T-cell (primary cell): ENCODE measurements around the gene MLST8. TPM values are rescaled to one million over a fixed set of nuclear protein-coding genes. Genes with fewer than 3 reads are reported as not detected.

Experiments
- ATAC-seq, 4 experiments: fragments of 200-7000 bp in 3 of 4; fragments of 150-1000 bp in 1 of 4; cut with Tn5 transposase; replicated peaks in 1 of 4; 1 replicate in 3 of 4; 2 replicates in 1 of 4; pipeline ENCODE4 v1.10.0; 2021; ENCODE audit warnings: moderate library complexity in 3 of 4, mild to moderate bottlenecking in 2 of 4, moderate number of reproducible peaks in 1 of 4
- CTCF ChIA-PET, 2 donors: fragments of 300-600 bp; sonication (Branson Sonifier 250); formaldehyde crosslinking; loops; one replicate each; lab custom pipeline; 2022; ENCODE audit warnings: antibody characterized with exemption in 2 of 2; lab: Charles Lee
- POLR2A ChIA-PET, 2 donors: fragments of 300-600 bp; sonication (Branson Sonifier 250); formaldehyde crosslinking; loops; one replicate each; lab custom pipeline; 2022; ENCODE audit warnings: antibody characterized with exemption in 2 of 2; lab: Charles Lee
- DNase-seq, 35 experiments: peaks; one replicate each; pipeline versions ENCODE4 v3.0.0 to v3.0.0-alpha.2; 2013 to 2023
- H3K27ac ChIP-seq: one replicate; pipeline ENCODE4 v1.5.1; 2013; ENCODE audit warnings: low read length
- H3K27me3 ChIP-seq, 2 experiments: replicated peaks in 1 of 2; 1 replicate in 1 of 2; 2 replicates in 1 of 2; pipeline versions ENCODE4 v1.6.1 to v1.7.0; 2013; ENCODE audit warnings: low read length in 1 of 2, mixed read lengths in 1 of 2; ENCODE audit not compliant: control insufficient read depth in 2 of 2, insufficient read depth in 2 of 2; ENCODE audit errors: extremely low read depth in 1 of 2
- H3K36me3 ChIP-seq, 2 donors: 1 replicate in 1 of 2; 2 replicates in 1 of 2; pipeline versions ENCODE4 v1.6.1 to v1.7.0; 2013; ENCODE audit warnings: low read length in 1 of 2; ENCODE audit not compliant: control insufficient read depth in 2 of 2, insufficient read depth in 1 of 2; ENCODE audit errors: extremely low read depth in 1 of 2
- H3K4me1 ChIP-seq, 2 experiments: 1 replicate in 1 of 2; 2 replicates in 1 of 2; pipeline versions ENCODE4 v1.6.1 to v1.7.0; 2013; ENCODE audit warnings: low read length in 2 of 2, mixed read lengths in 1 of 2; ENCODE audit not compliant: insufficient read depth in 2 of 2, control insufficient read depth in 1 of 2; ENCODE audit errors: extremely low read depth in 1 of 2
- H3K4me3 ChIP-seq, 2 donors: 1 replicate in 1 of 2; 2 replicates in 1 of 2; pipeline versions ENCODE4 v1.5.1 to v1.7.0; 2013; ENCODE audit warnings: mild to moderate bottlenecking in 2 of 2, low read length in 1 of 2, moderate library complexity in 1 of 2; ENCODE audit not compliant: control insufficient read depth in 1 of 2; ENCODE audit errors: extremely low read depth in 1 of 2
- H3K9me3 ChIP-seq: 2 replicates; pipeline ENCODE4 v1.7.0; 2013
- H3K27ac Mint-ChIP-seq, 2 donors: one replicate each; pipeline ENCODE4 v1.8.0; 2020 to 2021; ENCODE audit warnings: mild to moderate bottlenecking in 2 of 2, mixed read lengths in 2 of 2
- H3K27me3 Mint-ChIP-seq, 2 donors: one replicate each; pipeline ENCODE4 v1.8.0; 2021 to 2022; ENCODE audit warnings: mixed read lengths in 2 of 2
- H3K36me3 Mint-ChIP-seq: one replicate; pipeline ENCODE4 v1.8.0; 2021; ENCODE audit warnings: mixed read lengths
- H3K4me1 Mint-ChIP-seq, 3 donors: one replicate each; pipeline ENCODE4 v1.8.0; 2020 to 2022; ENCODE audit warnings: mixed read lengths in 3 of 3, mild to moderate bottlenecking in 1 of 3
- H3K4me3 Mint-ChIP-seq, 3 donors: one replicate each; pipeline ENCODE4 v1.8.0; 2020 to 2022; ENCODE audit warnings: mild to moderate bottlenecking in 3 of 3, mixed read lengths in 3 of 3, moderate library complexity in 3 of 3
- H3K9me3 Mint-ChIP-seq, 3 donors: one replicate each; pipeline ENCODE4 v1.8.0; 2020 to 2022; ENCODE audit warnings: mixed read lengths in 3 of 3
- WGBS: methylation state at CpG from one replicate; pipeline ENCODE4 v1.1.5; 2013; ENCODE audit warnings: missing lambda C conversion rate; ENCODE audit not compliant: insufficient coverage; 5-methylcytosine and 5-hydroxymethylcytosine counted together
- total RNA-seq, 35 experiments: library from RNA in 6 of 35; stranded (reverse) in 6 of 35; fragments of 120-200 nt in 1 of 35; gene quantifications; one replicate each; pipeline versions ENCODE4 v1.2.1 to v1.2.4 and lab custom pipeline; 2013 to 2026

MLST8 gene
- total RNA-seq, 5 donors from 2014 or later (not counting 1 experiment from before 2014, with no cell fraction given): 26.2 to 32.5 (median 30.2) TPM

GRCh38 chr16:2172688-2173335 is 32.4 kb upstream of the MLST8 start:
- no peak for ATAC-seq
- H3K4me1 Mint-ChIP-seq: no peaks in the 10 kb centered on the region

DNA sequence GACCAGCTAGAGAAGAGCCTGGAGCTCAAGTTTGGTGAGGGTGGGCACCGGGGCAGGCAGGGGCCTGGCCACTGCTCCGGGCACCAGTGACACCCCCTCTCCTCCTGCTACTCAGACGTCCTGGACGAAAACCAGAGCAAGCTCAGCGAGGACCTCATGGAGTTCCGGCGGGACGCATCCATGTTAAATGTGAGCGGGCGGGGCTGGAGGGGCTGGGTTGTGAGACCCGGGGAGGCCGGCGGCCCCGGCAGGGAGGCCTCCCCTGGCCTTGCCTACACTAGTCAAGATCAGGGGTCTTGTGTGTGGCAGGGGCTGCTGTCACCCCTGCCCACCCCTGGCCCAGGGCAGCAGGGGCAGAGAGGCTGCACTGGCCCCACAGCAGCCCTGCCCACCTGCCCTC is 31.9 kb upstream of the MLST8 start:
- CTCF ChIA-PET: interaction anchor here in 1 of 2 donors (0.5 kb wide), 1 partner anchor 14 kb away, joined by 8 read pairs; no protein-coding TSS in a partner anchor
- H3K36me3 Mint-ChIP-seq: peaks cover 14% of the 10 kb centered on the region
- Histone ChIP-seq H3K4me3 (no peak overlapping the region), H3K9me3 (no peaks in the 10 kb centered on the region), H3K27ac (no peak overlapping the region), H3K4me1 (no peaks in the 10 kb centered on the region), H3K36me3 (peaks cover 28 to 32% of the 10 kb centered on the region in 2 donors), H3K27me3 (no peaks in the 10 kb centered on the region)
- DNase-seq: no peak
- POLR2A ChIA-PET: no interaction called here
- H3K27me3 Mint-ChIP-seq: no peaks in the 10 kb centered on the region
- H3K4me3 Mint-ChIP-seq: no peak overlapping the region
- 97% methylated on average over 11 of the region's 14 CpGs for WGBS
- no peaks in the 10 kb centered on the region for H3K9me3 Mint-ChIP-seq
- ATAC-seq: no peak
- no peak overlapping the region for H3K27ac Mint-ChIP-seq
- no peaks in the 10 kb centered on the region for H3K4me1 Mint-ChIP-seq

More at GRCh38 chr16:2172688-2173335, 32.4 kb upstream of the MLST8 start:
- H3K36me3 Mint-ChIP-seq: peaks cover 14% of the 10 kb centered on the region
- no peak overlapping the region for H3K4me3 Mint-ChIP-seq
- DNase-seq: no peak
- WGBS: 94% methylated on average over 24 of the region's 29 CpGs
- H3K27ac ChIP-seq: no peak overlapping the region
- CTCF ChIA-PET: interaction anchor here in 1 of 2 donors (0.5 kb wide), 1 partner anchor 14 kb away, joined by 8 read pairs; no protein-coding TSS in a partner anchor
- H3K9me3 ChIP-seq: no peaks in the 10 kb centered on the region
- H3K4me3 ChIP-seq: no peak overlapping the region
- POLR2A ChIA-PET: no interaction called here
- no peak overlapping the region for H3K27ac Mint-ChIP-seq
- no peaks in the 10 kb centered on the region for H3K27me3 Mint-ChIP-seq
- peaks cover 29 to 37% of the 10 kb centered on the region in 2 donors for H3K36me3 ChIP-seq
- H3K9me3 Mint-ChIP-seq: no peaks in the 10 kb centered on the region
- H3K27me3 ChIP-seq: no peaks in the 10 kb centered on the region
- no peaks in the 10 kb centered on the region for H3K4me1 ChIP-seq

GRCh38 chr16:2173916-2174315 is 31.3 kb upstream of the MLST8 start:
- no peaks in the 10 kb centered on the region for H3K4me1 ChIP-seq
- H3K27ac Mint-ChIP-seq: no peak overlapping the region
- no peak for ATAC-seq

DNA sequence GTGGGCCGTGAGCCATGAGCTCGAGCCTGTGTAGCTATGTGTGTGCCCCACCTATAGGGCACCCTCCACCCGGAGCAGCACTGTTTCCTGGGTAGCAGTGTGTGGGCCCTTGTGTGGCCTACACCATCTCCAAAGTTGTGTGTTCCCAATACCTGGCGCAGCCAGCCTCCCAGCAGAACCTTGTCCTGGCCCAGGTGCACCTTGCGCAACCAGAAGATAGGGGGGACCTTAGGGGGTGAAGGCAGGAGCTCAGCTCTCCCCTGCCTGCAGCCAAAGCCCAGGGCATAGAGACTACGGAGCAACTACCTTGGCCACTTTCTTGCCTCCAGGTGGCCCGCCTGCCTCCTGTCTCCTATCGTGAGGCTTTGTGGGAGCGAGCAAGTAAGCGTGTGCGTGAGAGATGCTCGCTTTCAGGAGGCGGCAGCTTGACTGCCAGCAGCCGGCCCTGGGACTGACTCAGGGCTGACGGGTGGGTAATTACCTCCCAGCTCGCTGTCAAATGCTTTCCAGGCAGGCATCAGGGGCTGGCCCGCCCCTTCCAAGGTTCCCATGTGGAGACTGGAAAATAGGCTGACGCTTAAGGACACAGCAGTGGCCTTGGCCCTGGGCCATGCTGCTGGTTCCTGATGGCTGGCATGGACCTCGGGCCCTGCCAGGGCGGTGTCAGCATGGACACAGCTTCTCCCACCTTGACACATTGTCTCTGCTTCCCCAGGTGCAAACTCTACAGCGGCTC is 30.7 kb upstream of the MLST8 start:
- H3K27me3 Mint-ChIP-seq: no peaks in the 10 kb centered on the region
- DNase-seq (no peak), ATAC-seq (no peak)
- no peak overlapping the region for H3K27ac Mint-ChIP-seq
- no peaks in the 10 kb centered on the region for H3K4me1 Mint-ChIP-seq
- Histone ChIP-seq H3K9me3 (no peaks in the 10 kb centered on the region), H3K27me3 (no peaks in the 10 kb centered on the region), H3K4me1 (peaks cover 0 to 3% of the 10 kb centered on the region in 2 experiments), H3K4me3 (no peak overlapping the region), H3K27ac (no peak overlapping the region), H3K36me3 (peaks cover 23 to 28% of the 10 kb centered on the region in 2 donors)
- CTCF ChIA-PET: no interaction called here
- H3K9me3 Mint-ChIP-seq: no peaks in the 10 kb centered on the region
- peaks cover 14% of the 10 kb centered on the region for H3K36me3 Mint-ChIP-seq
- POLR2A ChIA-PET: no interaction called here
- 99% methylated on average over 18 of the region's 21 CpGs for WGBS
- H3K4me3 Mint-ChIP-seq: no peak overlapping the region

More at GRCh38 chr16:2173916-2174315, 31.3 kb upstream of the MLST8 start:
- Mint-ChIP-seq H3K9me3 (no peaks in the 10 kb centered on the region), H3K36me3 (peaks cover 14% of the 10 kb centered on the region), H3K27me3 (no peaks in the 10 kb centered on the region), H3K4me3 (no peak overlapping the region), H3K4me1 (no peaks in the 10 kb centered on the region)
- Histone ChIP-seq H3K9me3 (no peaks in the 10 kb centered on the region), H3K27ac (no peak overlapping the region), H3K4me3 (no peak overlapping the region), H3K36me3 (peaks cover 23 to 28% of the 10 kb centered on the region in 2 donors), H3K27me3 (no peaks in the 10 kb centered on the region)
- 100% methylated on average over 3 of the region's 4 CpGs for WGBS
- CTCF ChIA-PET: no interaction called here
- DNase-seq: no peak
- POLR2A ChIA-PET: no interaction called here

DNA sequence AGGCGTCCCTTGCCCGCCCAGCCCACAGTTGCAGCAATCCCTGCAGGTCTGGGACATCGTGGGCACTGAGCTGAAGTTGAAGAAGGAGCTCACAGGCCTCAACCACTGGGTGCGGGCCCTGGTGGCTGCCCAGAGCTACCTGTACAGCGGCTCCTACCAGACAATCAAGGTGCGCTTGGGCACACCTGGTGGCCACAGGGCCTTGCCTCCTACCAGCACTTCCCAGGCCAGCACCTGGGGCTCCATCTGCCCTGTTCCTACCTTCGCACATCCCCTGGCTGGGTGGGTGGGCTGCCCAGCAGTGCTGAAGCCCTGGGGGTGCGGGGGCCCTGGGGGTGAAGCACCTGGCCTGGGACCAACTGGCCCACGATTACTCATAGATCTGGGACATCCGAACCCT is 29.8 kb upstream of the MLST8 start:
- H3K4me1 Mint-ChIP-seq: no peaks in the 10 kb centered on the region
- H3K36me3 ChIP-seq: peaks cover 23 to 28% of the 10 kb centered on the region in 2 donors

GRCh38 chr16:2176047-2176446 is 29.2 kb upstream of the MLST8 start:
- Mint-ChIP-seq H3K36me3 (peaks cover 14% of the 10 kb centered on the region), H3K27me3 (no peaks in the 10 kb centered on the region), H3K4me3 (no peak overlapping the region), H3K9me3 (no peaks in the 10 kb centered on the region), H3K4me1 (no peaks in the 10 kb centered on the region), H3K27ac (no peak overlapping the region)
- WGBS: 96% methylated on average over 23 of the region's 23 CpGs
- no peaks in the 10 kb centered on the region for H3K9me3 ChIP-seq
- no peak for DNase-seq
- no peak for ATAC-seq
- ChIA-PET CTCF (no interaction called here), POLR2A (no interaction called here)
- peaks cover 23 to 28% of the 10 kb centered on the region in 2 donors for H3K36me3 ChIP-seq
- no peaks in the 10 kb centered on the region for H3K27me3 ChIP-seq
- H3K27ac ChIP-seq: no peak overlapping the region
- H3K4me3 ChIP-seq: no peak overlapping the region
- peaks cover 0 to 3% of the 10 kb centered on the region in 2 experiments for H3K4me1 ChIP-seq

More for the DNA sequence above, 29.8 kb upstream of the MLST8 start:
- ChIA-PET POLR2A (no interaction called here), CTCF (no interaction called here)
- no peaks in the 10 kb centered on the region for H3K9me3 Mint-ChIP-seq
- Histone ChIP-seq H3K4me1 (peaks cover 0 to 3% of the 10 kb centered on the region in 2 experiments), H3K9me3 (no peaks in the 10 kb centered on the region), H3K27ac (no peak overlapping the region), H3K27me3 (no peaks in the 10 kb centered on the region), H3K4me3 (no peak overlapping the region)
- no peak overlapping the region for H3K27ac Mint-ChIP-seq
- no peaks in the 10 kb centered on the region for H3K27me3 Mint-ChIP-seq
- no peak overlapping the region for H3K4me3 Mint-ChIP-seq
- H3K36me3 Mint-ChIP-seq: peaks cover 14% of the 10 kb centered on the region
- WGBS: 97% methylated on average over 8 of the region's 10 CpGs
- no peak for ATAC-seq
- DNase-seq: no peak
